Caco-2 (cell line): ENCODE results near the gene CAMK1D. TPM values are rescaled to one million over a fixed set of nuclear protein-coding genes. Genes with fewer than 3 reads are reported as not detected.
A peak's percentile ranks its signal among the peaks of the same experiment; 100 is the strongest.

Source experiments
- BruUV-seq: library from RNA; stranded (reverse); fragments of 400-500 nt; replicated peaks from 2 replicates; lab custom pipeline; 2021; lab: Mats Ljungman, UMichigan
- CTCF ChIA-PET: fragments of 300-600 bp; sonication (Branson Sonifier 250); formaldehyde crosslinking; loops from one replicate; lab custom pipeline; 2022; ENCODE audit warnings: antibody characterized with exemption; lab: Charles Lee
- POLR2A ChIA-PET: fragments of 300-600 bp; sonication (Branson Sonifier 250); formaldehyde crosslinking; loops from one replicate; lab custom pipeline; 2022; ENCODE audit warnings: antibody characterized with exemption; lab: Charles Lee
- DNase-seq, 2 experiments: peaks; one replicate each; pipeline versions ENCODE4 v3.0.0 to v3.0.0-alpha.2; 2020 to 2022
- H3K27me3 ChIP-seq: replicated peaks from 2 replicates; pipeline ENCODE4 v1.6.0; 2011; ENCODE audit warnings: low read length; ENCODE audit not compliant: control insufficient read depth, insufficient read depth
- H3K36me3 ChIP-seq: 2 replicates; pipeline ENCODE4 v1.5.1; 2011; ENCODE audit warnings: low read length; ENCODE audit not compliant: control insufficient read depth, insufficient read depth
- H3K4me1 ChIP-seq: fragments of 250-450 bp; sonication (Bioruptor Pico); 2 replicates; pipeline ENCODE4 v1.5.1; 2020; ENCODE audit warnings: mild to moderate bottlenecking
- H3K4me3 ChIP-seq: 2 replicates; pipeline ENCODE4 v1.5.1; 2011; ENCODE audit warnings: low read depth, mild to moderate bottlenecking, control low read depth, low read length
- H3K9me3 ChIP-seq: fragments of 250-450 bp; sonication (Bioruptor Pico); 2 replicates; pipeline ENCODE4 v1.5.1; 2020; ENCODE audit warnings: mild to moderate bottlenecking, moderate library complexity
- H3K27ac Mint-ChIP-seq: one replicate; pipeline ENCODE4 v1.8.0; 2022; ENCODE audit warnings: mixed read lengths; ENCODE audit not compliant: unreplicated experiment
- H3K27me3 Mint-ChIP-seq: one replicate; pipeline ENCODE4 v1.8.0; 2022; ENCODE audit warnings: mixed read lengths; ENCODE audit not compliant: insufficient read depth, unreplicated experiment
- H3K36me3 Mint-ChIP-seq: one replicate; pipeline ENCODE4 v1.8.0; 2022; ENCODE audit warnings: mild to moderate bottlenecking, mixed read lengths; ENCODE audit not compliant: insufficient read depth, unreplicated experiment
- H3K4me1 Mint-ChIP-seq: one replicate; pipeline ENCODE4 v1.8.0; 2022; ENCODE audit warnings: low read depth, mixed read lengths; ENCODE audit not compliant: unreplicated experiment
- H3K4me3 Mint-ChIP-seq: one replicate; pipeline ENCODE4 v1.8.0; 2022; ENCODE audit warnings: mild to moderate bottlenecking, moderate library complexity, mixed read lengths; ENCODE audit not compliant: unreplicated experiment
- H3K9me3 Mint-ChIP-seq: one replicate; pipeline ENCODE4 v1.8.0; 2022; ENCODE audit warnings: mixed read lengths; ENCODE audit not compliant: unreplicated experiment
- intact Hi-C: fragments of 100-400 bp; cut with micrococcal nuclease; formaldehyde crosslinking; loops from one replicate; pipeline ENCODE4 v1.10.0; 2022; ENCODE audit not compliant: unreplicated experiment
- total RNA-seq: library from RNA; stranded (reverse); gene quantifications from 2 replicates; pipeline ENCODE4 v1.2.3, GENCODE V29; 2022
- TF ChIP-seq, protein P1 (sequence below), 2 experiments: fragments of 200-600 bp in 1 of 2; IDR thresholded peaks; 1 replicate in 1 of 2; 2 replicates in 1 of 2; pipeline versions ENCODE4 v1.5.1 to v1.8.0; 2011 to 2022; ENCODE audit warnings: antibody characterized with exemption in 1 of 2, control low read depth in 1 of 2, inconsistent platforms in 1 of 2, low read depth in 1 of 2, low read length in 1 of 2, mild to moderate bottlenecking in 1 of 2, moderate library complexity in 1 of 2; ENCODE audit not compliant: insufficient read depth in 1 of 2, severe bottlenecking in 1 of 2, unreplicated experiment in 1 of 2

The CAMK1D gene
- total RNA-seq, 1 experiment from 2014 or later = 10.9 TPM

- CTCF ChIA-PET = interaction anchor here (0.8 to 0.9 kb wide), 2 partner anchors 151 to 349 kb away, joined by 3 to 4 read pairs; partner anchors contain the start of gene OPTN
- peak; percentile 88 to 89 for DNase-seq
- Mint-ChIP-seq H3K36me3 (peaks cover 40% of the 10 kb centered on the region), H3K27me3 (peaks cover 4% of the 10 kb centered on the region), H3K4me3 (peak overlapping the region; percentile 72), H3K9me3 (peaks cover 42% of the 10 kb centered on the region), H3K27ac (peak overlapping the region; percentile 99), H3K4me1 (peaks cover 32% of the 10 kb centered on the region)
- TF ChIP-seq, protein P1, sequence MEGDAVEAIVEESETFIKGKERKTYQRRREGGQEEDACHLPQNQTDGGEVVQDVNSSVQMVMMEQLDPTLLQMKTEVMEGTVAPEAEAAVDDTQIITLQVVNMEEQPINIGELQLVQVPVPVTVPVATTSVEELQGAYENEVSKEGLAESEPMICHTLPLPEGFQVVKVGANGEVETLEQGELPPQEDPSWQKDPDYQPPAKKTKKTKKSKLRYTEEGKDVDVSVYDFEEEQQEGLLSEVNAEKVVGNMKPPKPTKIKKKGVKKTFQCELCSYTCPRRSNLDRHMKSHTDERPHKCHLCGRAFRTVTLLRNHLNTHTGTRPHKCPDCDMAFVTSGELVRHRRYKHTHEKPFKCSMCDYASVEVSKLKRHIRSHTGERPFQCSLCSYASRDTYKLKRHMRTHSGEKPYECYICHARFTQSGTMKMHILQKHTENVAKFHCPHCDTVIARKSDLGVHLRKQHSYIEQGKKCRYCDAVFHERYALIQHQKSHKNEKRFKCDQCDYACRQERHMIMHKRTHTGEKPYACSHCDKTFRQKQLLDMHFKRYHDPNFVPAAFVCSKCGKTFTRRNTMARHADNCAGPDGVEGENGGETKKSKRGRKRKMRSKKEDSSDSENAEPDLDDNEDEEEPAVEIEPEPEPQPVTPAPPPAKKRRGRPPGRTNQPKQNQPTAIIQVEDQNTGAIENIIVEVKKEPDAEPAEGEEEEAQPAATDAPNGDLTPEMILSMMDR (IDR thresholded peaks at IDR 0.05; ENCODE audit: insufficient read depth in 1 of 2, low read depth in 1 of 2, low read length in 1 of 2, severe bottlenecking in 1 of 2, unreplicated experiment in 1 of 2) = no peak
- TSS peak; percentile 61 for BruUV-seq
- Histone ChIP-seq H3K27me3 (no peaks in the 10 kb centered on the region), H3K4me3 (no peak overlapping the region), H3K9me3 (peaks cover 25% of the 10 kb centered on the region), H3K36me3 (no peaks in the 10 kb centered on the region), H3K4me1 (peaks cover 38% of the 10 kb centered on the region)
- POLR2A ChIA-PET = interaction anchor here (1.4 kb wide), 1 partner anchor 23 kb away, joined by 6 read pairs; no protein-coding TSS in a partner anchor
- intact Hi-C loops = loop anchor here (1.0 kb wide), 1 partner anchor 30 kb away; no protein-coding TSS in a partner anchor
These were observed 401.3 kb downstream of the CAMK1D start for GRCh38 chr10:12750526-12751201.

DNA sequence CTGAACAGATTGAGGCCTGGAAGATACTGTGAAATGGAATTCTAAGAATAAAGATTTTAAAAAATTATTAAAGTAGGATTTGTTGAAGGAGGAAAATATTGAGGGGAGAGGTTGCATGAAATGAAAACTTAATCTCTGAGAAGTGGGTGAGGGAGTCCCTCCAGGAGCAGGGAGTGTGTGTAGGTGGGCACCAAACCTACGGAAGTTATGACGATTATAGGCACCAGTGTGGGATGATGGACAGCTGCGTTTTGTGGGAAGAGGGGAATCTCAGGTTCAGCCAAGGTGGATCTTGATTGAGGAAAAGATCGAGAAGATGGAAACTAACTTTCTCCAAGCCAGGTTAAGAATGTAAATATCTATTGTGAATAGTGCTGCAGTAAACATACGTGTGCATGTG lies 405.7 kb downstream of the CAMK1D start:
- Mint-ChIP-seq H3K4me3 (no peak overlapping the region), H3K9me3 (peaks cover 36% of the 10 kb centered on the region), H3K27ac (no peak overlapping the region), H3K36me3 (peaks cover 28% of the 10 kb centered on the region), H3K27me3 (peaks cover 4% of the 10 kb centered on the region), H3K4me1 (peaks cover 22% of the 10 kb centered on the region)
- intact Hi-C loops = no loop called here
- no peaks in the 10 kb centered on the region for H3K36me3 ChIP-seq
- no peaks in the 10 kb centered on the region for H3K27me3 ChIP-seq
- H3K4me3 ChIP-seq = no peak overlapping the region
- BruUV-seq = no TSS peak
- TF ChIP-seq, protein P1 (IDR thresholded peaks at IDR 0.05; ENCODE audit: insufficient read depth in 1 of 2, low read depth in 1 of 2, low read length in 1 of 2, severe bottlenecking in 1 of 2, unreplicated experiment in 1 of 2) = no peak
- CTCF ChIA-PET = no interaction called here
- H3K9me3 ChIP-seq = peaks cover 28% of the 10 kb centered on the region
- no peak for DNase-seq
- POLR2A ChIA-PET = no interaction called here
- peaks cover 21% of the 10 kb centered on the region for H3K4me1 ChIP-seq

- ChIA-PET POLR2A (no interaction called here), CTCF (interaction anchor here (0.7 kb wide), 1 partner anchor 232 kb away, joined by 3 read pairs; no protein-coding TSS in a partner anchor)
- peaks cover 13% of the 10 kb centered on the region for H3K9me3 Mint-ChIP-seq
These were observed 408.0 kb downstream of the CAMK1D start for GRCh38 chr10:12757351-12757750.

More at GRCh38 chr10:12757351-12757750, 408.0 kb downstream of the CAMK1D start:
- H3K36me3 Mint-ChIP-seq = peaks cover 5% of the 10 kb centered on the region
- no TSS peak for BruUV-seq
- Histone ChIP-seq H3K4me1 (no peaks in the 10 kb centered on the region), H3K27me3 (no peaks in the 10 kb centered on the region), H3K4me3 (no peak overlapping the region), H3K36me3 (no peaks in the 10 kb centered on the region), H3K9me3 (peaks cover 12% of the 10 kb centered on the region)
- intact Hi-C loops = no loop called here
- DNase-seq = no peak
- peaks cover 6% of the 10 kb centered on the region for H3K4me1 Mint-ChIP-seq
- H3K27ac Mint-ChIP-seq = no peak overlapping the region
- H3K4me3 Mint-ChIP-seq = no peak overlapping the region
- TF ChIP-seq, protein P1 (IDR thresholded peaks at IDR 0.05; ENCODE audit: insufficient read depth in 1 of 2, low read depth in 1 of 2, low read length in 1 of 2, severe bottlenecking in 1 of 2, unreplicated experiment in 1 of 2) = no peak
- no peaks in the 10 kb centered on the region for H3K27me3 Mint-ChIP-seq
